ENCODE data around the gene NPNT.

NPNT gene

DNA sequence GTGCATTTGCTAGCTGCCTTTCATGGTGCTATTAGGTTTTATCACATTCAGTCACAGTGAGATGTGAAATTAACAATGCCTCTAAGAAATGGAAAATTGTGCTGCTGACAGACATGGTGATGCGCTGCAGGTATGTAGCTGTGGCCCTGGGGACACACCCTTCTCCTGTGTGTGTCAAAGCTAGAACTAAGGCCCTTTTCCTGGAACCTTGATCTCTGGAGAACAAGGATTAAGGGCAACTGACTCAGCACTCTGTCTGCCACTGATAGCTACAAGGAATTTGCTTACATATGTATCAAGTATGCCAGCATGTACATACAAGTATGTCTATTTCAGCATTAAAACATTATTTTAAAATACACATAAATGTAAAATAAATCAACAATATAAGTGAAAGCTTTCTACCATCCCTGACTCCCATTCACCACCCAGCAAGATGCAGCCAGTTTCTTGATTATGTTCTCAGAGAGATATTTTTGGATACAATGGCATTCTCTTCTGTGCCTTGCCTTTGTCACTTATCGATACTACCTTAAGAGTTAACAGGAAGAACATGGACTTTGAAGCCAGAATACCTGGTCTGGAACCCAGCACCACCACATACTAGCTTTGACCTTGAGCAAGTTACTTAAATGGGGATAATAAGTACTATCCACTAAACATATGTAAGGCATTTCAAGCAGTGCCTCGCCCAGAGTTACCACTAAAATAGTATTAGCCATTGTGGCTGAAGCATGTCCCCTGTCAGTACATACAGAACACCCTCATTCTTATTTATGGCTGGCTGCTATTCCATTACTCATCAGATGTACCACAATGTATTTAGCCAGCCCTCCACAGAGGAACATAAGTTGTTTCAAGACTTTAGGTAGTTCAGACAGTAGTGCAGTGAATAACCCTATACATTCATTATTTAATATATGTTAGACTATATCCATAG, 68.5 kb downstream of the NPNT start:
- no peak for TF ChIP-seq ELF4 (IDR thresholded peaks at IDR 0.05)
- no peak for TF ChIP-seq ZNF384 (IDR thresholded peaks at IDR 0.05)
- TF ChIP-seq FOXM1 (IDR thresholded peaks at IDR 0.05; ENCODE audit: borderline replicate concordance) = no peak
- no peak for TF ChIP-seq LEF1 (IDR thresholded peaks at IDR 0.05; ENCODE audit: borderline replicate concordance)
- no peak for TF ChIP-seq CTBP1 (IDR thresholded peaks at IDR 0.05; ENCODE audit: borderline replicate concordance)
- no peak for TF ChIP-seq TARDBP (IDR thresholded peaks at IDR 0.05)
- TF ChIP-seq, protein P1, sequence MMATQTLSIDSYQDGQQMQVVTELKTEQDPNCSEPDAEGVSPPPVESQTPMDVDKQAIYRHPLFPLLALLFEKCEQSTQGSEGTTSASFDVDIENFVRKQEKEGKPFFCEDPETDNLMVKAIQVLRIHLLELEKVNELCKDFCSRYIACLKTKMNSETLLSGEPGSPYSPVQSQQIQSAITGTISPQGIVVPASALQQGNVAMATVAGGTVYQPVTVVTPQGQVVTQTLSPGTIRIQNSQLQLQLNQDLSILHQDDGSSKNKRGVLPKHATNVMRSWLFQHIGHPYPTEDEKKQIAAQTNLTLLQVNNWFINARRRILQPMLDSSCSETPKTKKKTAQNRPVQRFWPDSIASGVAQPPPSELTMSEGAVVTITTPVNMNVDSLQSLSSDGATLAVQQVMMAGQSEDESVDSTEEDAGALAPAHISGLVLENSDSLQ (IDR thresholded peaks at IDR 0.05) = no peak
- ChIA-PET CTCF (no interaction called here), POLR2A (no interaction called here)
- DNase-seq (ENCODE audit: extremely low spot score) = no peak

DNA sequence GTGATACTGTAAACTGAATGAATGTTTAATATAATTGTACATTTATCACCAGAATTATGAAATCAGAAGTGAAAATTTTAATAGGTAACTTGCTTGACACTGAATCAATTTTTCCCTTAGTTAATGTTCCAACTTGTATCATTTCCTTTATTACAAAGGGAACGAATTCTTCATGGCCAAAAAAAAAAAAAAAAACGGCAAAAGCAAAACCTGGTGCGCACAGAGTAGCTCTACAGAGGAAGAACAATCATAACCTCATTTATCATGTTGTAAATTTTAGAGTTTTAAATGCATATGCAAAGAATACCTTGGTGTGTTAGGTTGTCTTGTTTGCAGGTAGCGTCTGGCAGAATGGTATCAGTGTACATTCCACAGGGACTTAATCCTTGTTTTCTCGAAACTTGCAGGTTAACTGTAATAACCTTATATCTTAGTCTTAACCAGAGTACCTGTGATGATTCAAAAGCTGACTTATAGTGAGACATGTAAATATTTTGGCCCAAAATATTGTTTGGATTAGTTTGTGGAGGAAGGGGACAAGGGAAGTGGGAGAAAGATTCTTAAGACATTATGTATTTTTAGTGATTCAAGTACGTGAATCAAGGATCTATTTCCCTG, 70.0 kb downstream of the NPNT start:
- DNase-seq (ENCODE audit: extremely low spot score) = no peak
- ChIA-PET POLR2A (no interaction called here), CTCF (no interaction called here)
- TF ChIP-seq SP1 (IDR thresholded peaks at IDR 0.05) = no peak
- TF ChIP-seq ELF4 (IDR thresholded peaks at IDR 0.05) = no peak
- no peak for TF ChIP-seq HDGF (IDR thresholded peaks at IDR 0.05; ENCODE audit: borderline replicate concordance)
- no peak for TF ChIP-seq CTBP1 (IDR thresholded peaks at IDR 0.05; ENCODE audit: borderline replicate concordance)
- no peak for TF ChIP-seq ZNF384 (IDR thresholded peaks at IDR 0.05)
- TF ChIP-seq FOXK2 (IDR thresholded peaks at IDR 0.05) = no peak
- TF ChIP-seq L3MBTL2 (conservative IDR thresholded peaks at IDR 0.05) = no peak
- no peak for TF ChIP-seq SUZ12 (IDR thresholded peaks at IDR 0.05)
- TF ChIP-seq TARDBP (IDR thresholded peaks at IDR 0.05) = no peak
- no peak for TF ChIP-seq ARNT (IDR thresholded peaks at IDR 0.05)
- TF ChIP-seq LEF1 (IDR thresholded peaks at IDR 0.05; ENCODE audit: borderline replicate concordance) = no peak
- no peak for TF ChIP-seq NFRKB (IDR thresholded peaks at IDR 0.05)
- no peak for TF ChIP-seq FOXM1 (IDR thresholded peaks at IDR 0.05; ENCODE audit: borderline replicate concordance)
- no peak for TF ChIP-seq FOXA1 (IDR thresholded peaks at IDR 0.05)
- TF ChIP-seq BHLHE40 (IDR thresholded peaks at IDR 0.05; ENCODE audit: borderline replicate concordance) = no peak
- TF ChIP-seq, protein P1 (IDR thresholded peaks at IDR 0.05) = no peak

- DNase-seq (ENCODE audit: extremely low spot score) = peak; percentile 12
- POLR2A ChIA-PET = no interaction called here
- TF ChIP-seq BHLHE40 (IDR thresholded peaks at IDR 0.05; ENCODE audit: borderline replicate concordance) (no peak), NFRKB (IDR thresholded peaks at IDR 0.05) (no peak), FOXK2 (IDR thresholded peaks at IDR 0.05) (no peak), FOXA1 (IDR thresholded peaks at IDR 0.05) (no peak), HDGF (IDR thresholded peaks at IDR 0.05; ENCODE audit: borderline replicate concordance) (no peak), SUZ12 (IDR thresholded peaks at IDR 0.05) (no peak), FOXM1 (IDR thresholded peaks at IDR 0.05; ENCODE audit: borderline replicate concordance) (no peak)
- TF ChIP-seq, protein P1 (IDR thresholded peaks at IDR 0.05) = no peak
- CTCF ChIA-PET = no interaction called here
These were observed 70.8 kb downstream of the NPNT start for GRCh38 chr4:105966051-105966450.

DNA sequence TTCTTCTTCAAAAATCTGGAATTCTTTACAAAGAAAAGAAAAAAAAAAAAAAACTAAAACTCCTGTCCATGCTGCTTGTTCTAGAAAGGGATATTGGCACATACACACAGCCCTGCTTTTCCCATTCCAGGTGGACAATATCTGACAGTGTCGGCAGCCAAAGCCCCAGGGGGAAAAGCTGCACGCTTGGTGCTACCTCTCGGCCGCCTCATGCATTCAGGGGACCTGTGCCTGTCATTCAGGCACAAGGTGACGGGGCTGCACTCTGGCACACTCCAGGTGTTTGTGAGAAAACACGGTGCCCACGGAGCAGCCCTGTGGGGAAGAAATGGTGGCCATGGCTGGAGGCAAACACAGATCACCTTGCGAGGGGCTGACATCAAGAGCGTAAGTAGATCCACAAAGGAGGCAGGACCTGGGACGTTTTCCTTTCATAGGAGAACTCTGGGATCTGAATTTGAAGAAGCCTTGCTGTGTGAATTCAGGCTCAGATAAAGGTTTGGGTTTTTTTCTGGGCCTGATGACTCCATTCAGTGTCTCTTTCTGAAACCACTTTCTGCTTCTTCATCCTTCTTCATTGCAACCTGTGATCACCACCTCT, 71.9 kb downstream of the NPNT start:
- TF ChIP-seq SUZ12 (IDR thresholded peaks at IDR 0.05) = no peak
- TF ChIP-seq ELF4 (IDR thresholded peaks at IDR 0.05) = no peak
- no peak for TF ChIP-seq SP1 (IDR thresholded peaks at IDR 0.05)
- TF ChIP-seq LEF1 (IDR thresholded peaks at IDR 0.05; ENCODE audit: borderline replicate concordance) = no peak
- no peak for TF ChIP-seq FOXA1 (IDR thresholded peaks at IDR 0.05)
- no peak for TF ChIP-seq FOXK2 (IDR thresholded peaks at IDR 0.05)
- no peak for TF ChIP-seq TARDBP (IDR thresholded peaks at IDR 0.05)
- no peak for TF ChIP-seq BHLHE40 (IDR thresholded peaks at IDR 0.05; ENCODE audit: borderline replicate concordance)
- TF ChIP-seq FOXM1 (IDR thresholded peaks at IDR 0.05; ENCODE audit: borderline replicate concordance) = no peak
- no peak for DNase-seq (ENCODE audit: extremely low spot score)
- CTCF ChIA-PET = no interaction called here
- POLR2A ChIA-PET = no interaction called here

DNA sequence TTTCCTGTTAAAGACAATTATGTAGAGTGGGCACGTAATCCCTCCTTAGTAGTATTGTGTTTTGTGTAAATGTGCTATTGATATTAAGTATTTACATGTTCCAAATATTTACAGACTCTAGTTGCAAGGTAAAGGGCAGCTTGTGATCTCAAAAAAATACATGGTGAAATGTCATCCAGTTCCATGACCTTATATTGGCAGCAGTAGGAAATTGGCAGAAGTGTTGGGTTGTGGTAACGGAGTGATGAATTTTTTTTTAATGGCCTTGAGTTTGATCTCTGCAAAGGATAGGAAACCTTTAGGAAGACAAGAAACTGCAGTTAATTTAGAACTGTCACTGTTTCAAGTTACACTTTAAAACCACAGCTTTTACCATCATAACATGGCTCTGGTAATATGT, 74.3 kb downstream of the NPNT start:
- ChIA-PET CTCF (no interaction called here), POLR2A (no interaction called here)
- TF ChIP-seq TARDBP (IDR thresholded peaks at IDR 0.05) (no peak), HDGF (IDR thresholded peaks at IDR 0.05; ENCODE audit: borderline replicate concordance) (no peak), NFRKB (IDR thresholded peaks at IDR 0.05) (no peak)
- no peak for DNase-seq (ENCODE audit: extremely low spot score)

- POLR2A ChIA-PET = no interaction called here
- TF ChIP-seq ZNF384 (IDR thresholded peaks at IDR 0.05) = no peak
- TF ChIP-seq FOXM1 (IDR thresholded peaks at IDR 0.05; ENCODE audit: borderline replicate concordance) = no peak
- no peak for TF ChIP-seq SP1 (IDR thresholded peaks at IDR 0.05)
- TF ChIP-seq LEF1 (IDR thresholded peaks at IDR 0.05; ENCODE audit: borderline replicate concordance) = no peak
- no peak for TF ChIP-seq TARDBP (IDR thresholded peaks at IDR 0.05)
- no peak for TF ChIP-seq HDGF (IDR thresholded peaks at IDR 0.05; ENCODE audit: borderline replicate concordance)
- no peak for TF ChIP-seq L3MBTL2 (conservative IDR thresholded peaks at IDR 0.05)
- no peak for TF ChIP-seq FOXK2 (IDR thresholded peaks at IDR 0.05)
- TF ChIP-seq, protein P1 (IDR thresholded peaks at IDR 0.05) = no peak
- TF ChIP-seq BHLHE40 (IDR thresholded peaks at IDR 0.05; ENCODE audit: borderline replicate concordance) = no peak
- TF ChIP-seq FOXA1 (IDR thresholded peaks at IDR 0.05) = no peak
- TF ChIP-seq CTBP1 (IDR thresholded peaks at IDR 0.05; ENCODE audit: borderline replicate concordance) = no peak
- no peak for TF ChIP-seq ELF4 (IDR thresholded peaks at IDR 0.05)
- TF ChIP-seq NFRKB (IDR thresholded peaks at IDR 0.05) = no peak
- no peak for DNase-seq (ENCODE audit: extremely low spot score)
- CTCF ChIA-PET = no interaction called here
These were observed 75.1 kb downstream of the NPNT start for GRCh38 chr4:105970371-105970770.
